Stimulated activated CD4-positive, alpha-beta T cell treated with anti-CD3 and anti-CD28 coated beads, Interleukin-4, amount 100 ng/mL, for 48 hours (primary cell): ENCODE measurements around the gene ZNF621.
"Not testable (repeated sequence)": the region's sequence is repeated elsewhere in the genome, so short reads cannot be mapped to it uniquely, and the experiment has no call there.

ENCODE experiments used
- DNase-seq, 2 donors: peaks; one replicate each; pipeline ENCODE4 v3.0.0-alpha.2; 2020; ENCODE audit warnings: low read depth in 2 of 2

Gene ZNF621

DNA sequence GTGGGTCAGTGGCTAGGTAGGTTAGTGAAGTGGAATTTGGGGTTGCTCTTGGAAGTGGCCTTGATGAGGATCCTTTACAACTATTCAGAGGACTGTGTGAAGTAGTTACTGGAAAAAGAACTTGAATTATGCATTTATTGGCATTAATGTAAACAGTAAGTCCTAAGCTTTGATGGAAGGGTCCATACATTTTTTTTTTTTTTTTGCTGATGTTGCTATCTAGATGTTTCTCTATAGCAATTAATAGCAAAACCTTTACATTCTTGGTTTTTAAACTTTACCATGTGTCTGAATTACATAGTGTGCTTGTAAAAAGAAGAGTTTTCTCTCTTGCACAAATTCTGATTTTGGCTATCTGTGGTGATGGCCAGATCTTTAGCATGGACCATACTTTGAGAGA, 9.5 kb downstream of the ZNF621 start:
- DNase-seq, result no peak

DNA sequence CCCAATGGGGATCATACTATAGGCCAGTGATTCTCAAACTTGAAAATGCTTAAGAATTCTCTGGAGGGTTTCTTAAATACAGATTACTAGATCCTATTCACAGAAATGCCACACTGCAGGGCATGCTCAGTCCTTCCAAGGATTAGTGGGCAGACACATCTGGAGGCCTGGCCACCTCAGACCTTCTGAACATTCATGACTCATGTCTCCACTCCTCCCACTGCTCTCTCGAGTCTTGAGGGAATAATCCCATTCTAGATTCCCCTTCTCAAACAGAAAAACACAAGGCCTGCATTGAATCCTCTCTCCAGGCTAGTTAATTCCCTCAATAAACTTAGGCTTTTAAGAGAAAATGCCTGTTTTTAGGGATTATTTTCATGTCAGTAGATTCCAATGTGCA, 22.1 kb downstream of the ZNF621 start:
- DNase-seq, result no peak

DNA sequence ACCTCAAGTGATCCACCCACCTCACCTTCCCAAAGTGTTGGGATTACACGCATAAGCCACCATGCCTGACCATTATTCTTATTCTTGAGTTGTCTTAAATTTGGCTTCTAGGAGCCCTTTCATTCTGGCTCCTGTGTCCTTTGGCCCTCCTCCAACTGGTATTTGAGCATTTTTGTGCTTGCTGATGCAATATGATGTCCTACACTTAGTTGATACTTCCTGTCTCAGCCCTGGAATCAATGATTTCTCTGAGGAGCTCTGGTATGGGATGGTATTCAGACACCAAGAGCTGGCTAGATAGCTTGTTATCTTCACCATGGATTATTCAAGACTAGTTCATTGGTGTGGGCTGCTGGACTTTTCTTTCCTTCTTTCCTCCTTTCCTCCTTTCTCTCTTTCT, 25.4 kb downstream of the ZNF621 start:
- DNase-seq, result no peak

DNA sequence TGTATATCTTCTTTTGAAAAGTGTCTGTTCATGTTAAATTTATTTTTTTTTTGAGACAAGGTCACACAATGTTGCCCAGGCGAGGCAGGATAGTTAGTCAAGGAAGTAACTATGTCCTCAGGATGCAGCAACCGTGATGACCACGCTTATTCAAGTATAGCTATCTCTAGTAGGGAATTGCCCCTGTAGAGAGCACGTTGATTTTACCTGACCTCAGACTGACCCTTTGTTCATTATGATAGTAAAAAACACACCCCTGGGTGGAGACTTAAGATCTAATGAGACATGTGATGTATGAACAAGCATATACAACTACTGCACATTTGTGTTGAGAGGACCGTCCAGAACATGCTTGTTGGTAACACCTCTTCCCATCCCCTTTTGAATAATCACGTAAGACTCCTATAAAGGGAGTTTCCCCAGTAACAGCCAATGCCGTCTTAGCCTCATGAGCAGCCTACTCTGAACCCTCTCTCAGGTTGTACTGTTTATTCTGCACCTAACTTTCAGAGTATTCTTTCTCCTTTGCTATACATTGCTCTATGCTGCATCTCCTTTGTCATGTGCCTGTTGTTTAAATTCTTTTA, 32.9 kb downstream of the ZNF621 start:
- no peak for DNase-seq

DNA sequence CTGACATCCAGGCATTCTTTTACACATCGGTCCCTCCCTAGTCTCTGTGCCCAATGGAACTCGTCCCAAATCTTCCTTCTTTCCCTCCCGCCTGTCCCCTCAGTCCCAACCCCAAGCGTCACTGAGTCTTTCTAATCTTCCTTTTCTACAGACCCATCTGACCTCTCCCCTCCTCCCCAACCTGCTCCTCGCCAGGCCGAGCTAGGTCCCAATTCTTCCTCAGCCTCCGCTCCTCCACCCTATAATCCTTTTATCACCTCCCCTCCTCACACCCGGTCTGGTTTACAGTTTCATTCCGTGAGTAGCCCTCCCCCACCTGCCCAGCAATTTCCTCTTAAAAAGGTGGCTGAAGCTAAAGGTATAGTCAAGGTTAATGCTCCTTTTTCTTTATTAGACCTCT, 37.7 kb downstream of the ZNF621 start:
- not testable (repeated sequence) for DNase-seq

DNA sequence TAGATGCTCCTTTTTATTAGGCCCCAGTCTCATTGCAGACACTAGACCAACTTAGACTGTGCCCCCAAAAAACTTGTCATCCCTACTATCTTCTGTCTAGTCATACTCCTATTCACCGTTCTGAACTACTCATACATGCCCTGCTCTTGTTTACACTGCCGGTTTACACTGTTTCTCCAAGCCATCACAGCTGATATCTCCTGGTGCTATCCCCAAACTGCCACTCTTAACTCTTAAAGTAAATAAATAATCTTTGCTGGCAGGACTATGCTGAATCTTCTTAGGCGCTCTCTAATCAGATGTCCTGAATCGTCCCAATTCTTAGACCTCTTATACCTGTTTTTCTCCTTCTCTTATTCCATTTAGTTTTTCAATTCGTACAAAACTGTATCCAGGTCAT, 40.9 kb downstream of the ZNF621 start:
- not testable (repeated sequence) for DNase-seq

DNA sequence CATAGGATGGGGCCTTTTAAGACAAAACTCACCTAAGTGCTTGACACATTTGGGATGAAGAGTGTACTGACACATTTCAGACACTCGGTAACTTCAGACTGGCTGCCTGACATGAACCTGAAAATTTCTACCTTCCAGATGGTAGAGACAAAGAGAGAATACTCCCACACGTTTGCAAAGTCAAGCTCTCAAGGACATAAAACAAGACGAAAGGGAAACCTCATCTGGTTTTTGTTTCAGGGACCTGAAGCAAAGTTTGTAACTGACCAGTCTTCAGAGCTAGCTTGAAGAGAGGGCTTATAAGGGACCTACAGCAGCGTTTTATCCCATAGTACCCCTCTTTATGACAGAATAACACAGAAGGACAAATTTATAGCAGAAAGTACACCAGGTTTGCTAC, 41.9 kb downstream of the ZNF621 start:
- DNase-seq, result no peak

DNA sequence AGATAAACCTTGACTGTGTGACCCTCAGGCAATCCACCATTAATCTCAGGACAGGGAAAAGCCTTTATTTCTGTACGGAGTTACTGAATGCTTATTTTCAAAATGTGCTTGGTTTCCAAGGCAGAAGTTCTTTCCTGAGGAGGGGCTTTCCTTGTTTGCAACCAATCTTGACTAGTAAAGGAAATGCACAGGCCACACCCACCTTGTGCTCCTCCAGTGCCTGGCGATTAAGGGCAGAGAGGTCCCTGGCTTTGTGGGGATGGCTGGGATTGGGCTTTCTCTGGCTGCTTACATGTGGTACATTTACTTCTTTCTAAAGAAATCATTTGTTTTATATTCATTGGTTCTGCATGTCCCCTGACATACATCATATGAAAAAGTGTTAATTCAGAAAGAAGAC, 47.8 kb downstream of the ZNF621 start:
- no peak for DNase-seq

DNA sequence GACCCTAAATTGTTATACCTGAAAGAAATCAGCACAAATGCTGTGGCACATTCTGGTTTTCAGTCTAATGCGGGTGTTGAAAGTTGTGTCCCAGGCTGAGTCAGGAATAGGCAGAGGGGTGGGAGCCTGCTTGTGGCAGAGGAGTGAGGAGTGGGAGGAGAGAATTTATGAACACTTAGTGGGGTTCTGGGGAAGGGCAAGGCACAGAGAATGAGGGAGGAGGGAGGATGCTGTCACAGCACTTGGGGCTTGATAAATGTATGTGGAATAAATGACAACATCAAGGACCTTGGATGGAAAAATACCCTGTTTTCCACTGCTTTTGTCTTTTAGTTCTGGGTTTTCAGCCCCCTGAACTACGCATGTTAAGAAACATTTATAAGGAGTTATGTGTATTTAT, 49.3 kb downstream of the ZNF621 start:
- DNase-seq, result no peak

DNA sequence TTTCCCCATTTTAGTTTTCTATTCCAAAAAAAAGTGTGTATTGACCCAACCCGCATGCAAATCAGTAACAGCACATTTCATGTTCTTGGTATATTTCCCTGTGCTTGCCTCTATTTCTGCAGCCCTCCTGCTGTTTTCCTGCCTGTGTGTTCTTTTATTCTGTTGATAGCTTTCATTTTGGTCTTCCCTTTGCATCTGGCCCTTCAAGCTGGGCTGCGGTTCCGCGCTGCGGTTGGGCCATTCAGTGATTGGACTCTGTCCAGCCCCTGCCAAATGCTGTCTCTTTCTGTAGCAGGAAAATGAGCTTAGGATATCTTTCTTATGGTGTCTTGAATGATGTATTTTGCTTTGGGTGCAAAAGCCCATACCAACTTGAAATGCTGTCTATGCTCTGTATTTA, 49.9 kb downstream of the ZNF621 start:
- DNase-seq, result no peak

DNA sequence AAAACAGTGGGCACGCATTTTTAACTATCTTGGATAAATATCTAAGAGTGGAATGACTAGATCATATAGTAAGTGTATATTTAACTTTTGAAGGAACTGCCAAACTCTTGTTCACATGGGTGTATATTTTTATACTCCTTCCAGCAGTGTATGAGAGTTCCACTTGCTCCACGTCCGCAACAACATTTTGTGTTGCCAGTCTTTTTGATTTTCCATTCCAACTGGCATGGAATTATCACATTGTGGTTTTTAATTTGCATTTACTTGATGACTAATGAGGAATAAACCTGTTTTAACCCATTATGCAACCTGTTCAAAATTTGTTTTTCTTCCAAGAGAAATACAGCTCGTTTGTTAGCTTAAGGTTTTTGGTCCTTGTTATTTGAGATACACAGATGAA, 51.6 kb downstream of the ZNF621 start:
- no peak for DNase-seq

DNA sequence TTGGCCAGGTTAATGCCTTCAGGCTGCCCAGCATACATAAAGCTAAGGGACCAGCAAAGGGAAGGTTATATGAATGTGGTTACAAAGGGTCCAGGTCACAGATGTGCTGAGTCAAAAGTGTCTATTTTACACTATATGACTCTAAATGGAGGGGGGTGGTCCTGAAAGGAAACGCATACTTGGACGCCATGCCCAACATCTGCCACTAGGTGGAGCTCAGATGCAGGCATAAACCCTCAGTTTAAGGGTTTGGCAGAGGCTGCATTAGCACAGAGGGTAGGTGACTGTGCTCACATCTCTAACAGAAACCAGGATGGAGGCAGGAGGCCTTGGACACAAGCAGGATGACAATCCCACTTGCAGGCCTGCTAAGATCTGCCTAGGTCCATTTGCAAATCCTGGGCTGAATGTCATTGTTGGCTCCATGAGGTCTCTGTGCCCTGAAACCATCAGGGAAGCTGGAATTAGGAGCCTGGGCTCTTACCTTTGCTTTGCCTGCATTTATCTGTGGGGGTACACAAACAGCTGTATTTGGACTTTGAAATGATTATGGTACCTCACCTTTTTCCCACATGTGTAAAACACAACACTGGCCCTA, 55.8 kb downstream of the ZNF621 start:
- DNase-seq, result peak; percentile 48 to 53

DNA sequence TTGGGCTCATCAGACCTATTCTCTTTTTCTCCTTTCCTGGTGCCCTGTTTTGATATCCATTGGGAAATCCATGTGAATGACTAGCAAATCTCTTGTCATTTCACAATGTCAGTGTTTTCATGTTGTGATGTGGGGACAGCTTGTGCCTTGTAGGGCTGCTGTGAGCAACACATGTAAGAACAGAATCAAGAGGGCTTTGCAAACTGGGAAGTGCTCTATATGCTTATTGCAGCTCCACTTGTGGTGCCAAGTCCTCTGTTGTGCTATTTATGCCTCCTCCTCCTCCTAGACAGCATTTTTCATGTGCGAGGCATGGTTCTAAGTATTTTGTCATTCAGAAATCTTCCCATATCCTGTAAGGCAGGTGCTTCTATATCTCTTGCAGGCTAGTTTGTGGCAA, 56.4 kb downstream of the ZNF621 start:
- no peak for DNase-seq

DNA sequence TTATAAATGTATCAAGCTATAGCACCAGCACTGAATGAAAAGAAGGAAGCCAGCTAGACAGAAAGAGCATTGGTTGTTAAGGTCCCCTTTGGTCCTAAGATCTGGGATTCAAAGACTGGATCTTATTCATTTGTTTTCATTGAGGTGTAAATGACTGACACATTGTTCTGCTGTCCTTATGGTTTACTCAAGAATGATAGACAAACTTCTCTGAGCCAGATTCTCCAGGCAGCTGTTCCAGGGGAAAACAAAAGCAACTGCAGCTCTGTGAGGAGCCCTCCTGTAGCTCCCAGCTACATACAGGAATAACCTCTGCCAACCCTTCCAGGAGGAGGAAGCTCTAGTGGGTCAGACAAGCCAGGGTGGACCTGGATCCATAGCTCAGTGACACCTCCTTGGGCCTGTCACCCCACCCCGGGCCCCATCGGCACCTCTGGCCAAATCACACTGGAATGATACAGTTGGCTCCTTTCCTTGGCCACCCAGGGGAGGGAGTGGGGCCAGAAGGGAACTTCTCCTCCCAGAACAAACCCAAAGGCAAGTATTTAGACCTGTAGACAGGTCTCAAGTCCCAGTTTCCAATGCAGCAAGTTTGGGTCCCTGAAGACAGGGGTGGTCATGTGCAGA, 57.8 kb downstream of the ZNF621 start:
- no peak for DNase-seq

DNA sequence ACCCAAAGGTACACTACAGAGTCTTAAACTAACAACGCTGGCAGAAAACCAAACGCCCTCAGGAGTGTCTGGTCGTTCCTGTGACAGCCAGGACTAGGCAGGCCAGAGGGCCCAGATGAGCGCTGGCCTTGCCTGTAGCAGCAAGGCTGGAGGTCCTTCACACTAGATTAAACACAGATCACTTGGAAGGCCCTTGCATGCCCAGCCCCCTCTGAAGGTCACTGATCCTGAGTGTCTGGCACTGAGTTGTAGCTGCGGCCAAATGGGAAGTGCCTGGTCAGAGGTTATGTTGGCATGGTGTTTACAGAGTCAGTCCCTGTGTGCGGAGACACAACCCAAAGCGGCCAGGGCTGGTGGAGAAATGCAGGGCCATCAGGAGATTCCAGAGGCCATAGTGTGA, 58.9 kb downstream of the ZNF621 start:
- DNase-seq, result no peak

DNA sequence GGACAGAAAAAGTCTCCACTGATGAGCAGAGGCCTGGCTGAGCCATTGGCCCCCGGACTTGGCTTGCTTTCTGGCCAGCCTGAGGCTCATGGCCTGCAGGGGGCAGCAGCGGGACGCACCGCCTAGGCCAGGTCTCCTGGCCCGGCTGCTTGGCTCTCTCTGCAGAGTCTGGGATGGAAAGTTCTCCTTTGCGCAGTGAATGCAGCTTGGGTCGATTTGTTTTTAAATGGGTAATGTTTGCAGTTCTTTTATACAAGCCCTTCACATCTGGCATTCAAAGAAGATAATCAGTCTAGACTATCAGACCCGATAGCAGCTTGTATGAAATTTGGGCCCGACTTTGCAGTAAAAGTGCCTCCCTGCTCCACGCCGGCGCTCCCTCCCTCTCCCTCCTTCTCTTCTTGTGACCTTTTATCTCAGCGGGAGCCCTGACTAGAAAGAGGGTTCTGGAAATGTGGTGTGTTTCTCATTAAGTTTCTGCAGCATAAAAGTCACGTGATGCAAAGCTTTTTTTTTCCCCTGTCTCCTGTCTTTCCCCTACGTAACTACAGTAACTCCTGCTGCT, 59.9 kb downstream of the ZNF621 start:
- DNase-seq, result peak; percentile 66 to 78

DNA sequence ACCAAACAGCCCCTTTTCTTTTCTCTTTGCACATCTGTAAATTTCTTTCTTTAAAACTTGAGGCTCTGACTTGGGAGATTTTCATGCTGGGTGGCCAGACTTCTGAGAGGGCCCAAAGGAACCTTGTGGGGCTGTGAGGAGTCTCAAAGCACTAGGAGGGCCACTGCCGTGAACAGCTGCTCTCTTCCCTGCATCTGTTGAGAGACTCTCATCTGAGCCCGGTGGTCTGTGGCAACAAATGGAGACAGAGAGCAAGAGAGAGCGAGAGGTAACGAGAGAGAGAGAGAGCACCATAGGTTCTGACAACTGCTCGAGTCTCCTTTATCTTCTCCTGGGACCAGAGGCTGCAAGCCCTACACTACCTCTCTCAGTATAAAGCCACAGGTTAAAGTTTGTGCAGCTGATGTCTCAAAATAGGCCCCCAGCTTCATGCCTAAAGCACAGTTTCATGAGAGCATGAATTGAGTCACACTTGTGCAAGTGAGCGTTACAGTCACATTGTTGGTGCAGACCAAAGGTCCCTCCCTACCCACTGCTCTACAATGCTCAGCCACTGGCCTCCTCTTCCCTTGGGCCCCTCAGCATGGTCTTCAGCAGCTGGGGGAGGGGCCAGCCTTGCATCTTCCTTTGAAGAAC, 60.7 kb downstream of the ZNF621 start:
- no peak for DNase-seq

DNA sequence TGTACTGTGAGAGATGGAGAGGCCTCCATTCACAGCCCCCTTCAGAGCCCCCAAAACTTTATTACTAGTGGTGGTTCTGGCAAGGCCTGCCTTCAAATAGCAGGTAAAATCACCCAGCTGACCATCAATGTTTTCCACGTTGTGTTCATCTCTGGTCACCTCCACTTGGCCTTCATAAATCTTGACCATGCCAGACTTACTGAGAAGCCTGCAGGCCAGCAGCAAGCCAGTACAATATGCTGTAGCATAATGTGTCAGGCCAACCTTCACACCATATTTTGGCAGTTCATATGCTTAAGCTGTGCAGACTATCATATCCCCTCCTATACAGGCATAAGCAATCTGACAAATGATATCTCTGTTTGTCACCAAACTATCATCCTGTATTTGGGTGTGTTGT, 62.1 kb downstream of the ZNF621 start:
- DNase-seq, result no peak

DNA sequence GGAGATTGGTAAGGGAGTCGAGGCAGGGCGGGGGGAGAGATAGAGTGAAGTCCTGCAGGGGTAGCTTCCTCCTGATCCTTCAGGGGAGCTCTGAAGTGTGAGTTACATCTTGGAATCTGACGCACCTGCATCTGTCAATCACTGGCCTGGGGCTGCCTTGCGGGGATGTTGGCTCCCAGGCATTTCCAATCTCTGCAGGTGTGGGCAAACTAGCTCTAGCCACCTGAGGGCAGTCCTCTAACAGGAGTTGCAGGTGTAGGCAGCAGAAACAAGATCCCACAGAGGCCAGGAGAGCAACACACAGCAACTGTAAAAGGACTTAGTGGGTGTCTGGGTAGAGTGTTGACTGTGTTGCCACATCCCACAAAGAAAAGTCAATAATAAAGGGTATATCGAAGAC, 63.6 kb downstream of the ZNF621 start:
- no peak for DNase-seq
